IgD-negative memory B cell (primary cell): Measurements from ENCODE around the gene FBXL16. TPM values are rescaled to one million over a fixed set of nuclear protein-coding genes. Genes with fewer than 3 reads are reported as not detected.
A peak's percentile ranks its signal among the peaks of the same experiment; 100 is the strongest.
"Not testable (repeated sequence)": the region's sequence is repeated elsewhere in the genome, so short reads cannot be mapped to it uniquely, and the experiment has no call there.

Source experiments
- H3K27ac Mint-ChIP-seq, 3 donors: one replicate each; pipeline ENCODE4 v1.8.0; 2020 to 2022; ENCODE audit warnings: mild to moderate bottlenecking in 3 of 3, mixed read lengths in 3 of 3, moderate library complexity in 1 of 3
- H3K27me3 Mint-ChIP-seq: one replicate; pipeline ENCODE4 v1.8.0; 2021; ENCODE audit warnings: mixed read lengths
- H3K36me3 Mint-ChIP-seq: one replicate; pipeline ENCODE4 v1.8.0; 2020; ENCODE audit warnings: mild to moderate bottlenecking, mixed read lengths
- H3K4me1 Mint-ChIP-seq, 3 donors: one replicate each; pipeline ENCODE4 v1.8.0; 2020 to 2022; ENCODE audit warnings: mixed read lengths in 3 of 3, mild to moderate bottlenecking in 1 of 3
- H3K4me3 Mint-ChIP-seq, 4 donors: one replicate each; pipeline ENCODE4 v1.8.0; 2020 to 2022; ENCODE audit warnings: mild to moderate bottlenecking in 4 of 4, mixed read lengths in 4 of 4, moderate library complexity in 3 of 4
- H3K9me3 Mint-ChIP-seq, 3 donors: one replicate each; pipeline ENCODE4 v1.8.0; 2020 to 2021; ENCODE audit warnings: mixed read lengths in 3 of 3, mild to moderate bottlenecking in 1 of 3
- polyA plus RNA-seq: library from polyadenylated mRNA; unstranded; fragments of 300-500 nt; fragmentation: Illumina TruSeq; gene quantifications from one replicate; pipeline ENCODE4 v1.2.3, GENCODE V29; 2021

The FBXL16 gene
- polyA plus RNA-seq: 4.4 TPM

GRCh38 chr16:705431-706188, at the start of gene FBXL16:
FBXL16 (minus strand) TSS chr16:705801; CDS start chr16:697405, 8,396 bp downstream.
- peak within 1 kb of the TSS in 1 of 4 donors; percentile 8 for H3K4me3 Mint-ChIP-seq

GRCh38 chr16:754656-755055, 49.1 kb upstream of the FBXL16 start:
- no peak overlapping the region for H3K27ac Mint-ChIP-seq
- peaks cover 2% of the 10 kb centered on the region for H3K36me3 Mint-ChIP-seq
- no peak overlapping the region for H3K4me3 Mint-ChIP-seq
- H3K27me3 Mint-ChIP-seq: peaks cover 8% of the 10 kb centered on the region
- H3K9me3 Mint-ChIP-seq: peaks cover 0 to 4% (median 3%) of the 10 kb centered on the region in 3 donors
- peaks cover 0 to 5% (median 0%) of the 10 kb centered on the region in 3 donors for H3K4me1 Mint-ChIP-seq

More at GRCh38 chr16:705431-706188, at the start of gene FBXL16:
- no peak within 1 kb of the TSS for H3K27ac Mint-ChIP-seq
- H3K9me3 Mint-ChIP-seq: no peaks in the 10 kb centered on the region
- H3K36me3 Mint-ChIP-seq: peaks cover 2% of the 10 kb centered on the region
- peaks cover 0 to 3% (median 1%) of the 10 kb centered on the region in 3 donors for H3K4me1 Mint-ChIP-seq
- H3K27me3 Mint-ChIP-seq: peaks cover 40% of the 10 kb centered on the region

GRCh38 chr16:754121-754607, 48.6 kb upstream of the FBXL16 start:
- H3K27ac Mint-ChIP-seq, H3K9me3 Mint-ChIP-seq, H3K4me3 Mint-ChIP-seq, H3K27me3 Mint-ChIP-seq, H3K36me3 Mint-ChIP-seq, H3K4me1 Mint-ChIP-seq: not testable (repeated sequence)

GRCh38 chr16:752007-752312, 46.4 kb upstream of the FBXL16 start:
- Mint-ChIP-seq H3K4me1 (peaks cover 0 to 3% (median 1%) of the 10 kb centered on the region in 3 donors), H3K4me3 (no peak overlapping the region), H3K27me3 (peaks cover 4% of the 10 kb centered on the region), H3K27ac (no peak overlapping the region), H3K9me3 (peaks cover 0 to 4% (median 3%) of the 10 kb centered on the region in 3 donors), H3K36me3 (no peaks in the 10 kb centered on the region)

DNA sequence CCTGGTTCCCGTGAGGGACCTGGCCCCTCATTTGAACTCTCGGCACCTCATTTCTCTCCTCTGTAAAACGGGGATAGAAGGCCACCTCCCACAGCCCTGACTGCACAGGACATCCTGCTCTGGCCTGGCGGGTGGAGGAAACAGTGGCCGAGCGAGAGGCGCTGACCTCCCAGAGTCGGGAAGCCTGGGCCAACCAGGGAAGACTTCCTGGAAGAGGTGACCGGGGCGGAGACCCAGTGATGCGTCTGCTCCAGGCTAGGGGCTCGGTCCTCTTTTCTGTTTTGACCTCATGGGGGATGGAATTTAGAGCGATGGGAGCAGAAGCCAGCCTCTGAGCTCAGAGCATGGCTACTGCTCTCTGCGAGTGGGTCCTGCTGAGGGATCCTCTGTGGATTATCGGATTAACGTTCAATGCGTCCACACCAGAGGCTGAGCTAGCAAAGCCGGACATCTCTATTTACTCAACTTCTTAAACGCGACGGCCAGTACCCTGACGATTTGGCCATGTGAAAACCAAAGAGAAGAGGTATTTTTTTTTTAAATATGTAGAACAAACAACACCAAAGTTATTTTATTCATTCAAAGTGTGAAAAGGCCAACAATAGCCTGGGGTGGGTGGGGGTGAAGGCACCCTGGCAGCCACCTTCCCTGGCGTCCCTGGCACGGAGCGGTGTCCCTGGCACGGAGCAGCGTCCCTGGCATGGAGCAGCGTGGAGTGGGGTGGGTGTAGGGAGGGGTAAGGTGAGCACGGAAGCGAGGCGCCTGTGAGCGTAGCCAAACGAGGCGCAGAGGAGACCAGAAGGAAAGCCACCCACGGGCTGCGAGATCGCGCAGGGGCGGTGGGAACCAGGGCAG, 45.8 kb upstream of the FBXL16 start:
- H3K27me3 Mint-ChIP-seq: peaks cover 4% of the 10 kb centered on the region
- no peaks in the 10 kb centered on the region for H3K36me3 Mint-ChIP-seq
- peaks cover 0 to 3% (median 1%) of the 10 kb centered on the region in 3 donors for H3K4me1 Mint-ChIP-seq
- H3K9me3 Mint-ChIP-seq: peaks cover 0 to 1% (median under 1%) of the 10 kb centered on the region in 3 donors
- H3K27ac Mint-ChIP-seq: no peak overlapping the region
- no peak overlapping the region for H3K4me3 Mint-ChIP-seq

DNA sequence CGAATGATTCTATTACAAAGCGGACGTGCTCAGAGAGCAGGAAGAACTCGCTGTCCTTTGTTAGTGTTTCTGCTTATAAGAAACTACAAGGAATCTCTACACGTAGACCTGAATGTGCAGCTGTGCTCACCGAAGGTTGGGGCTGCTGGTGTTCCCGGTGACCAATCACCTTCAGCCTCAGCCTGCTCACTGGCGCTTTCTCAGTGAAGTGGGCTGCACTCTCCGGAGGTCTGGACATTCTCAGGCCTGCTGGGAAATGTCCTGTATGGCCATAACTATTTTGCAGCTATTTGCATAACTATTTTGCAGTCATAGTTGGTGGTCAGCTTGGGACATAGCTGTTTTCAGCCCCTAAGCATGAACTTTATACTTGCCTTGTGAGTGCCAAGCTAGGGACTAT, 44.9 kb upstream of the FBXL16 start:
- Mint-ChIP-seq H3K9me3 (no peaks in the 10 kb centered on the region), H3K27me3 (peaks cover 4% of the 10 kb centered on the region), H3K27ac (no peak overlapping the region), H3K36me3 (no peaks in the 10 kb centered on the region), H3K4me1 (peaks cover 0 to 3% (median 1%) of the 10 kb centered on the region in 3 donors), H3K4me3 (no peak overlapping the region)

- H3K4me1 Mint-ChIP-seq: peaks cover 0 to 1% (median 0%) of the 10 kb centered on the region in 3 donors
- H3K9me3 Mint-ChIP-seq: no peaks in the 10 kb centered on the region
- H3K4me3 Mint-ChIP-seq: no peak overlapping the region
- H3K27ac Mint-ChIP-seq: no peak overlapping the region
- peaks cover 1% of the 10 kb centered on the region for H3K27me3 Mint-ChIP-seq
- H3K36me3 Mint-ChIP-seq: no peaks in the 10 kb centered on the region
These were observed 43.4 kb upstream of the FBXL16 start for GRCh38 chr16:749010-749409.

GRCh38 chr16:747978-748746, 42.6 kb upstream of the FBXL16 start:
- H3K36me3 Mint-ChIP-seq: no peaks in the 10 kb centered on the region
- H3K27ac Mint-ChIP-seq: no peak overlapping the region
- no peaks in the 10 kb centered on the region for H3K9me3 Mint-ChIP-seq
- no peak overlapping the region for H3K4me3 Mint-ChIP-seq
- peaks cover 1% of the 10 kb centered on the region for H3K27me3 Mint-ChIP-seq
- H3K4me1 Mint-ChIP-seq: peaks cover 0 to 1% (median 0%) of the 10 kb centered on the region in 3 donors

- H3K4me3 Mint-ChIP-seq: peak overlapping the region in 1 of 4 donors; percentile 17
- H3K9me3 Mint-ChIP-seq: no peaks in the 10 kb centered on the region
- no peaks in the 10 kb centered on the region for H3K27me3 Mint-ChIP-seq
- H3K36me3 Mint-ChIP-seq: no peaks in the 10 kb centered on the region
- H3K4me1 Mint-ChIP-seq: peaks cover 0 to 1% (median 0%) of the 10 kb centered on the region in 3 donors
- H3K27ac Mint-ChIP-seq: no peak overlapping the region
These were observed 41.0 kb upstream of the FBXL16 start for GRCh38 chr16:746637-747036.

- Mint-ChIP-seq H3K36me3 (no peaks in the 10 kb centered on the region), H3K27ac (no peak overlapping the region), H3K4me3 (no peak overlapping the region), H3K27me3 (no peaks in the 10 kb centered on the region), H3K9me3 (no peaks in the 10 kb centered on the region), H3K4me1 (peaks cover 0 to 1% (median 0%) of the 10 kb centered on the region in 3 donors)
These were observed 40.1 kb upstream of the FBXL16 start for GRCh38 chr16:745739-746138.

GRCh38 chr16:743794-744500, 38.3 kb upstream of the FBXL16 start:
- no peaks in the 10 kb centered on the region for H3K9me3 Mint-ChIP-seq
- no peak overlapping the region for H3K27ac Mint-ChIP-seq
- peaks cover 0 to 6% (median 2%) of the 10 kb centered on the region in 3 donors for H3K4me1 Mint-ChIP-seq
- H3K36me3 Mint-ChIP-seq: no peaks in the 10 kb centered on the region
- no peaks in the 10 kb centered on the region for H3K27me3 Mint-ChIP-seq
- no peak overlapping the region for H3K4me3 Mint-ChIP-seq

- not testable (repeated sequence) for H3K27me3 Mint-ChIP-seq, H3K9me3 Mint-ChIP-seq, H3K36me3 Mint-ChIP-seq
- H3K27ac Mint-ChIP-seq: peak overlapping the region in 1 of 3 donors; percentile 82
- peak overlapping the region in 1 of 4 donors; percentile 98 for H3K4me3 Mint-ChIP-seq
- H3K4me1 Mint-ChIP-seq: peaks cover 3 to 10% (median 5%) of the 10 kb centered on the region in 3 donors
These were observed 37.3 kb upstream of the FBXL16 start for GRCh38 chr16:742894-743293.

GRCh38 chr16:741986-742629, 36.5 kb upstream of the FBXL16 start:
- Mint-ChIP-seq H3K36me3 (peaks cover 2% of the 10 kb centered on the region), H3K4me3 (peak overlapping the region; percentile 54 to 98 (median 84)), H3K4me1 (peaks cover 9 to 10% (median 9%) of the 10 kb centered on the region in 3 donors), H3K27me3 (no peaks in the 10 kb centered on the region), H3K27ac (peak overlapping the region in 2 of 3 donors; percentile 57 to 82), H3K9me3 (no peaks in the 10 kb centered on the region)
